WTC11 (cell line): ENCODE measurements around the gene MRPL10.

Experiments used
- AFF4 ChIP-seq: sonication (generic); formaldehyde crosslinking; IDR thresholded peaks from 2 replicates; pipeline ENCODE4 v1.8.1; 2023; ENCODE audit warnings: mild to moderate bottlenecking, missing genetic modification reagents, borderline replicate concordance
- CREB1 ChIP-seq: sonication (generic); formaldehyde crosslinking; IDR thresholded peaks from 2 replicates; pipeline ENCODE4 v1.8.0; 2023; ENCODE audit warnings: mild to moderate bottlenecking, missing genetic modification reagents
- ERG ChIP-seq: fragments of 250-450 bp; sonication (Bioruptor Pico); IDR thresholded peaks from 2 replicates; pipeline ENCODE4 v1.8.0; 2021; ENCODE audit warnings: mild to moderate bottlenecking
- ESRRA ChIP-seq: sonication (generic); formaldehyde crosslinking; IDR thresholded peaks from 2 replicates; pipeline ENCODE4 v1.8.1; 2022; ENCODE audit warnings: mild to moderate bottlenecking, missing genetic modification reagents, borderline replicate concordance
- GABPB1 ChIP-seq: sonication (generic); formaldehyde crosslinking; IDR thresholded peaks from 2 replicates; pipeline ENCODE4 v1.8.1; 2023; ENCODE audit warnings: mild to moderate bottlenecking, missing genetic modification reagents
- JUN ChIP-seq: sonication (generic); formaldehyde crosslinking; IDR thresholded peaks from 2 replicates; pipeline ENCODE4 v1.8.0; 2023; ENCODE audit warnings: mild to moderate bottlenecking, missing genetic modification reagents
- NFE2L1 ChIP-seq: sonication (generic); formaldehyde crosslinking; IDR thresholded peaks from 2 replicates; pipeline ENCODE4 v1.8.1; 2023; ENCODE audit warnings: missing genetic modification reagents
- PREB ChIP-seq: sonication (generic); formaldehyde crosslinking; IDR thresholded peaks from 2 replicates; pipeline ENCODE4 v1.8.1; 2022; ENCODE audit warnings: mild to moderate bottlenecking, missing genetic modification reagents, moderate library complexity, borderline replicate concordance
- TEAD4 ChIP-seq: sonication (generic); formaldehyde crosslinking; IDR thresholded peaks from 2 replicates; pipeline ENCODE4 v1.8.0; 2022; ENCODE audit warnings: mild to moderate bottlenecking, missing genetic modification reagents
- ZNF317 ChIP-seq: sonication (generic); formaldehyde crosslinking; IDR thresholded peaks from 2 replicates; pipeline ENCODE4 v1.8.1; 2023; ENCODE audit warnings: low read depth, mild to moderate bottlenecking, moderate library complexity, missing genetic modification reagents, borderline replicate concordance
- TF ChIP-seq, protein P1 (sequence below): fragments of 200-600 bp; IDR thresholded peaks from 2 replicates; pipeline ENCODE4 v1.8.0; 2022; ENCODE audit warnings: antibody characterized with exemption
- TF ChIP-seq, protein P2 (sequence below): sonication (generic); formaldehyde crosslinking; IDR thresholded peaks from 2 replicates; pipeline ENCODE4 v1.8.0; 2022; ENCODE audit warnings: mild to moderate bottlenecking, missing genetic modification reagents

GRCh38 chr17:47816111-47816735, 15.1 kb downstream of the MRPL10 start:
- TF ChIP-seq, protein P1, sequence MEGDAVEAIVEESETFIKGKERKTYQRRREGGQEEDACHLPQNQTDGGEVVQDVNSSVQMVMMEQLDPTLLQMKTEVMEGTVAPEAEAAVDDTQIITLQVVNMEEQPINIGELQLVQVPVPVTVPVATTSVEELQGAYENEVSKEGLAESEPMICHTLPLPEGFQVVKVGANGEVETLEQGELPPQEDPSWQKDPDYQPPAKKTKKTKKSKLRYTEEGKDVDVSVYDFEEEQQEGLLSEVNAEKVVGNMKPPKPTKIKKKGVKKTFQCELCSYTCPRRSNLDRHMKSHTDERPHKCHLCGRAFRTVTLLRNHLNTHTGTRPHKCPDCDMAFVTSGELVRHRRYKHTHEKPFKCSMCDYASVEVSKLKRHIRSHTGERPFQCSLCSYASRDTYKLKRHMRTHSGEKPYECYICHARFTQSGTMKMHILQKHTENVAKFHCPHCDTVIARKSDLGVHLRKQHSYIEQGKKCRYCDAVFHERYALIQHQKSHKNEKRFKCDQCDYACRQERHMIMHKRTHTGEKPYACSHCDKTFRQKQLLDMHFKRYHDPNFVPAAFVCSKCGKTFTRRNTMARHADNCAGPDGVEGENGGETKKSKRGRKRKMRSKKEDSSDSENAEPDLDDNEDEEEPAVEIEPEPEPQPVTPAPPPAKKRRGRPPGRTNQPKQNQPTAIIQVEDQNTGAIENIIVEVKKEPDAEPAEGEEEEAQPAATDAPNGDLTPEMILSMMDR = no peak
- no peak for TF ChIP-seq AFF4 (CRISPR knock-in tag)
- TF ChIP-seq TEAD4 = no peak
- TF ChIP-seq GABPB1 (CRISPR knock-in tag) = no peak
- TF ChIP-seq, protein P2, sequence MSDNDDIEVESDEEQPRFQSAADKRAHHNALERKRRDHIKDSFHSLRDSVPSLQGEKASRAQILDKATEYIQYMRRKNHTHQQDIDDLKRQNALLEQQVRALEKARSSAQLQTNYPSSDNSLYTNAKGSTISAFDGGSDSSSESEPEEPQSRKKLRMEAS (CRISPR knock-in tag) = no peak
- TF ChIP-seq CREB1 = no peak
- TF ChIP-seq JUN (CRISPR knock-in tag) = no peak
- no peak for TF ChIP-seq ZNF317 (CRISPR knock-in tag)
- TF ChIP-seq ERG = no peak
- no peak for TF ChIP-seq NFE2L1 (CRISPR knock-in tag)
- TF ChIP-seq ESRRA = no peak
- TF ChIP-seq PREB = no peak
